Kidney (tissue), 14 donors: ENCODE measurements around the gene MFN2. TPM values are rescaled to one million over a fixed set of nuclear protein-coding genes. Genes with fewer than 3 reads are reported as not detected.
A peak's percentile ranks its signal among the peaks of the same experiment; 100 is the strongest.

Experiments used
- DNase-seq, 5 donors: peaks; one replicate each; pipeline ENCODE4 v3.0.0-alpha.2; 2013 to 2020
- FAIRE-seq: peaks from 2 replicates; lab custom pipeline; 2012; peaks lifted over from hg19 to GRCh38; lab: Jason Lieb, UNC
- H3K27ac ChIP-seq, 2 donors: one replicate each; pipeline ENCODE4 v1.7.0; 2013; ENCODE audit warnings: low read depth in 2 of 2, low read length in 2 of 2, inconsistent platforms in 1 of 2
- H3K27me3 ChIP-seq: one replicate; pipeline ENCODE4 v1.7.1; 2013; ENCODE audit warnings: low read length, inconsistent platforms; ENCODE audit not compliant: control insufficient read depth, insufficient read depth
- H3K36me3 ChIP-seq, 3 donors: one replicate each; pipeline versions ENCODE4 v1.7.0 to v1.7.1; 2013; ENCODE audit warnings: low read length in 3 of 3, control low read depth in 1 of 3, inconsistent platforms in 1 of 3; ENCODE audit not compliant: insufficient read depth in 3 of 3, control insufficient read depth in 2 of 3
- H3K4me1 ChIP-seq, 3 donors: one replicate each; pipeline versions ENCODE4 v1.7.0 to v1.7.1; 2013; ENCODE audit warnings: low read length in 3 of 3, inconsistent platforms in 1 of 3, low read depth in 1 of 3; ENCODE audit not compliant: control insufficient read depth in 2 of 3, insufficient read depth in 2 of 3
- H3K4me3 ChIP-seq, 3 donors: one replicate each; pipeline versions ENCODE4 v1.7.0 to v1.8.1; 2013; ENCODE audit warnings: low read length in 3 of 3, control low read depth in 1 of 3, inconsistent platforms in 1 of 3
- H3K9ac ChIP-seq, 3 donors: one replicate each; pipeline versions ENCODE4 v1.7.0 to v1.7.1; 2013; ENCODE audit warnings: low read length in 3 of 3, control low read depth in 1 of 3, inconsistent platforms in 1 of 3
- H3K9me3 ChIP-seq, 3 donors: one replicate each; pipeline versions ENCODE4 v1.7.0 to v1.7.1; 2013; ENCODE audit warnings: low read length in 3 of 3, control low read depth in 1 of 3, inconsistent platforms in 1 of 3; ENCODE audit not compliant: control insufficient read depth in 2 of 3, insufficient read depth in 1 of 3
- intact Hi-C: fragments of 100-400 bp; cut with DNase I; formaldehyde crosslinking; loops from one replicate; pipeline ENCODE4 v1.11.1; 2022
- polyA plus RNA-seq: library from polyadenylated mRNA; stranded (reverse); fragments of 350-450 nt; fragmentation: Illumina TruSeq; extraction: RNeasy Lipid Tissue Mini Kit (QIAGEN cat#74804); gene quantifications from one replicate; pipeline ENCODE4 v1.2.3, GENCODE V29; 2014; ENCODE audit warnings: low read depth, low replicate concordance; ENCODE audit not compliant: insufficient read depth
- total RNA-seq: library from RNA; stranded (reverse); fragmentation: NEBNext Ultra II Directional; extraction: Animal tissue kit (Norgen Biotek cat#: 25700); gene quantifications from one replicate; pipeline ENCODE4 v1.2.1, GENCODE V29; 2021
- TF ChIP-seq, protein P1 (sequence below): IDR thresholded peaks from 3 replicates; pipeline ENCODE4 v1.5.1; 2012; ENCODE audit warnings: mild to moderate bottlenecking, moderate library complexity, borderline replicate concordance; ENCODE audit not compliant: insufficient read depth; ENCODE audit errors: extremely low read depth
- donor health status: control.
- donor health status: control.
- donor health status: control.
- donor health status: control.
- donor health status: control.
- donor health status: DM: yes; HTN: yes; CAD: no.
- donor health status: Normal renal cell carcinoma (clear cell type).

The MFN2 gene
- total and polyA plus RNA-seq, 2 donors from 2014 or later, result 41.1 to 77.6 TPM

DNA sequence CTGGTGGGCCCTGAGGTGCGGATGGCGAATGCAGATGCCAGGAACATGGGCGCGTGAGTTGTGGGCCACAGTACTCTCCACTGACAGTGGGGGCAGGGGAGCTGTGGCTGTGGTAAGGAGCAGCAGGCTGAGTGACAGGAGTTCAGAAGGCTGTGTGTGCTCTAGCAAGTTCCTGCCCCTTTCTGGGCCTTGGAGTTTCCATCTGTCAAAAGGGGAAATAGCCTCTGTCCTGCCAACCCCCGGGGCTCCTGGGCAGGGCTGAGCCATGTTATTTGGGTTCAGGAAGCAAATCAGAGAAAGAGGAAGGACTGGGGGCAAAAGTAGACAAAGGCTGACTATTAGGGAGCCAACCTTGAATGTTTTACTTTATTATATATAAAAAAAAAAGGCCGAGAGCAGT lies 19.5 kb upstream of the MFN2 start:
- H3K4me1 ChIP-seq, result peaks cover 0 to 3% (median 0%) of the 10 kb centered on the region in 3 donors
- H3K27me3 ChIP-seq, result no peaks in the 10 kb centered on the region
- TF ChIP-seq, protein P1, sequence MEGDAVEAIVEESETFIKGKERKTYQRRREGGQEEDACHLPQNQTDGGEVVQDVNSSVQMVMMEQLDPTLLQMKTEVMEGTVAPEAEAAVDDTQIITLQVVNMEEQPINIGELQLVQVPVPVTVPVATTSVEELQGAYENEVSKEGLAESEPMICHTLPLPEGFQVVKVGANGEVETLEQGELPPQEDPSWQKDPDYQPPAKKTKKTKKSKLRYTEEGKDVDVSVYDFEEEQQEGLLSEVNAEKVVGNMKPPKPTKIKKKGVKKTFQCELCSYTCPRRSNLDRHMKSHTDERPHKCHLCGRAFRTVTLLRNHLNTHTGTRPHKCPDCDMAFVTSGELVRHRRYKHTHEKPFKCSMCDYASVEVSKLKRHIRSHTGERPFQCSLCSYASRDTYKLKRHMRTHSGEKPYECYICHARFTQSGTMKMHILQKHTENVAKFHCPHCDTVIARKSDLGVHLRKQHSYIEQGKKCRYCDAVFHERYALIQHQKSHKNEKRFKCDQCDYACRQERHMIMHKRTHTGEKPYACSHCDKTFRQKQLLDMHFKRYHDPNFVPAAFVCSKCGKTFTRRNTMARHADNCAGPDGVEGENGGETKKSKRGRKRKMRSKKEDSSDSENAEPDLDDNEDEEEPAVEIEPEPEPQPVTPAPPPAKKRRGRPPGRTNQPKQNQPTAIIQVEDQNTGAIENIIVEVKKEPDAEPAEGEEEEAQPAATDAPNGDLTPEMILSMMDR, result no peak
- H3K9ac ChIP-seq, result no peak overlapping the region
- intact Hi-C loops, result no loop called here
- H3K9me3 ChIP-seq, result no peaks in the 10 kb centered on the region
- FAIRE-seq (no peak), DNase-seq (no peak)
- peak overlapping the region; percentile 11 to 22 for H3K27ac ChIP-seq
- H3K4me3 ChIP-seq, result no peak overlapping the region
- peaks cover 0 to 20% (median 18%) of the 10 kb centered on the region in 3 donors for H3K36me3 ChIP-seq

DNA sequence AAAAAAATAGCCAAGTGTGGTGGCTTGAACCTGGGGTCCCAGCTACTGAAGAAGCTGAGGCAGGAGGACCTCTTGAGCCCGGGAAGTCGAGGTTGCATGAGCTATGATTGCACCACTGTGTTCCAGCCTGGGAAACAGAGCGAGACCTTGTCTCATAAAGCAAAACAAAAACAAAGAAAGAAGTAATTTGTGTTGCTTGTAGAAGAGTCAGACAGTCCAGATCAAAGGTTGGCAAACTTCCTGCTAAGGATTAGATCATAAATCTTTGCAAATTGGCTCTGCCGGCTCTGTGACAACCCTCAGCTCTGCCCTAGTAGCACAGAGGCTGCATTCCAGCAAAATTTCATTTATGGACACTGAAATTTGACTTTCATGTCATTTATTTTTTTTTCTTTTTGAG lies 19.0 kb upstream of the MFN2 start:
- FAIRE-seq (no peak), DNase-seq (peak in 3 of 5 donors; percentile 41 to 85 (median 84))
- Histone ChIP-seq H3K9me3 (no peaks in the 10 kb centered on the region), H3K4me3 (no peak overlapping the region), H3K27me3 (no peaks in the 10 kb centered on the region), H3K36me3 (peaks cover 0 to 25% (median 22%) of the 10 kb centered on the region in 3 donors), H3K9ac (no peak overlapping the region), H3K4me1 (peaks cover 0 to 3% (median 0%) of the 10 kb centered on the region in 3 donors), H3K27ac (no peak overlapping the region)
- intact Hi-C loops, result no loop called here
- TF ChIP-seq, protein P1, result no peak

DNA sequence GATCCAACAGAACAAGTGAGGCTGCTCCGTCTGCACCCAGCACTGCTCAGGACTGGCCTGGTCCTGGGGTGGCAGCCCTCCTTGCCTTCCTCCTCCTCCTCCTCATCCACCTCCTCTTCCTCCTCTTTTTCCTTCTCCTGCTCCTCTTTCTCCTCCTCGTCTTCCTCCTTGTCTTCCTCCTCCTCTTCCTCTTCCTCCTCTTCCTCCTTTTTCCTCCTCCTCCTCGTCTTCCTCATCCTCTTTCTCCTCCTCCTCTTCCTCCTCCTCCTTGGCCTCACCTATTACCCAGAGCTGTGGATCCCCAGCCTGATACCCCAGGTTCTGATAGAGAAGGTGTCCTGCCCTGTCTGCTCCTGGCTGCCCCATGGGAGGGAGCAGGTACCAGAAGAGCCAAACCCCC lies 16.6 kb upstream of the MFN2 start:
- no peaks in the 10 kb centered on the region for H3K9me3 ChIP-seq
- H3K27me3 ChIP-seq, result no peaks in the 10 kb centered on the region
- peaks cover 0 to 21% (median 15%) of the 10 kb centered on the region in 3 donors for H3K36me3 ChIP-seq
- FAIRE-seq (no peak), DNase-seq (no peak)
- intact Hi-C loops, result no loop called here
- H3K27ac ChIP-seq, result no peak overlapping the region
- TF ChIP-seq, protein P1, result no peak
- H3K4me3 ChIP-seq, result no peak overlapping the region
- no peak overlapping the region for H3K9ac ChIP-seq
- H3K4me1 ChIP-seq, result peaks cover 0 to 3% (median 0%) of the 10 kb centered on the region in 3 donors

DNA sequence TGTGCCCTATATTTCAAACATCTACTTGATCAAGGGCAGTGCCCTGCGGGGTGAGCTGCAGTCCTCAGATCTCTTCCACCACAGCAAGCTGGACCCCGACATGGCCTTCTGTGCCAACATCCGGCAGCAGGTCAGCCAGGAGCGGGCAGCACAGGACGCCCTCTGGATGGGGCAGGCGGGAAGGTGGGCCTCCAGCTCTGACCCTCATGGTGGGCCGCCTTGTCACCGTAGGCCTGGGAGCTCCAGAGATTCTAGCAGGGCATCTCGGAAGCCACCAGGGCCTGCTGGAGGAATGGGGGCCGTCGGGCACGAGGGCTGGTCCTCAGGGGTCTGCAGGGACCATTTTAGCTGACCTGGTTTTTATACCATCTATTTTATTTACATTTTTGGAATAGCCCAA lies 15.6 kb upstream of the MFN2 start:
- Histone ChIP-seq H3K27me3 (no peaks in the 10 kb centered on the region), H3K36me3 (peaks cover 0 to 19% (median 14%) of the 10 kb centered on the region in 3 donors), H3K9ac (no peak overlapping the region), H3K4me1 (peaks cover 0 to 3% (median 0%) of the 10 kb centered on the region in 3 donors), H3K4me3 (no peak overlapping the region), H3K9me3 (no peaks in the 10 kb centered on the region), H3K27ac (no peak overlapping the region)
- no peak for DNase-seq
- intact Hi-C loops, result no loop called here
- no peak for FAIRE-seq
- TF ChIP-seq, protein P1, result no peak
